ENCODE measurements around the gene PAXX.
"Not testable (repeated sequence)": the region's sequence is repeated elsewhere in the genome, so short reads cannot be mapped to it uniquely, and the experiment has no call there.

The PAXX gene

GRCh38 chr9:137019891-137020683, 27.9 kb downstream of the PAXX start:
- no peak for DNase-seq

DNA sequence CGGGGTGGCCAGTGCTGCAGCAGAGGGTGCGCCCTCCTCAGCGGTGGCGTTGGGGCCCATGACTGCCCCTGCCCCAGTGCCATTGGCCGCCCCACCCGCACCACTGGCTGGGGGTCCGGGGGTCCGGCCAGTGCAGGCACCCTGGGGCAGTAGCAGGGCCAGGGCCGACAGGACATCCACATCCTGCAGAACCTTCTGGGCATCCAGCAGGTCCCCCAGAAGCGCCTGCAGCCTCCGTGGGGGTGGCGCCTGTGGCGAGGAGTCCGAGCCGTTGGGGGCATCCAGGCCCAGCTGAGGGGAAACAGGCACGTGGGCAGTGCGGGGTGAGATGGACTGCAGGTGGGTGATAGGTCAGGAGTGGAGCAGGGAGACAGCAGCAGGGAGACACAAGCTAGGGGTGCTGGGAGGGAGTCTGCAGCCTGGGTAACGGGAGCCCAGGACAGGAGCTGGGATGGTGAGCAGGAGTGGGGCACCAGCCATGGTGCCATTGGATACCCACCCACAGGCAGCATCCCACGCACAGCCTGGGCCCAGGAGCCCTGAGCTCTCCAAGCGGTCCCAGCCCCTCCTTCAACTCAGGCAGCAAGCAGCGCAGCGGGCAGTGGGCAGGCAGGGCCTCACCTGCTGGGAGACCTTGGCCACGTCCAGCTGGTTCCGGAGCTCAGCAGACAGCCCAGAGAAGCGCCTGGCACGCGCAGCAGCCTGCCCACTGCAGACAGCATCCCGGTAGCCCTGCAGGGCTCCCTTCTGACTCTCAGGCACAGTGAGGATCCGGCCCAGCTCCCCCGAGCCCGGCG, 28.7 kb downstream of the PAXX start:
- no peak for DNase-seq

DNA sequence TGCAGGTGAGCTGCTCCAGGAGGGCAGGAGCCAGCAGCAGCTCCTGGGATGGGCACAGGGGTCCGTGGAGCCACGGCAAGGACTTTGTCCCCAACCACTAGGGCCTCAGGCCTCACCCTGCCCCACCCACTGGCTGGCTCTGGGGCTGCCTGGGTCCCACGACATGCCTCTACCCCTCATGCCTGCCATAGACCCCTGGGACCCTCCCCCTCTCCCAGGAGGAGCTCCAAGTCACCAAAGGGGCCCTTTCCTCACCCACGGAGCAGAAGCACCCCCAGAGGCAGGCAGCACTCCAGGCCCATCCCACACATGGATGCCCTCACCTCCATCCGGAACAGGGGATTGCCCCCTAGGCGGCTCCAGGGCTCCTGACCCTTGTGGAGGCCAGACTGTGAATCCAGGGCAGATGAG, 29.4 kb downstream of the PAXX start:
- no peak for DNase-seq

DNA sequence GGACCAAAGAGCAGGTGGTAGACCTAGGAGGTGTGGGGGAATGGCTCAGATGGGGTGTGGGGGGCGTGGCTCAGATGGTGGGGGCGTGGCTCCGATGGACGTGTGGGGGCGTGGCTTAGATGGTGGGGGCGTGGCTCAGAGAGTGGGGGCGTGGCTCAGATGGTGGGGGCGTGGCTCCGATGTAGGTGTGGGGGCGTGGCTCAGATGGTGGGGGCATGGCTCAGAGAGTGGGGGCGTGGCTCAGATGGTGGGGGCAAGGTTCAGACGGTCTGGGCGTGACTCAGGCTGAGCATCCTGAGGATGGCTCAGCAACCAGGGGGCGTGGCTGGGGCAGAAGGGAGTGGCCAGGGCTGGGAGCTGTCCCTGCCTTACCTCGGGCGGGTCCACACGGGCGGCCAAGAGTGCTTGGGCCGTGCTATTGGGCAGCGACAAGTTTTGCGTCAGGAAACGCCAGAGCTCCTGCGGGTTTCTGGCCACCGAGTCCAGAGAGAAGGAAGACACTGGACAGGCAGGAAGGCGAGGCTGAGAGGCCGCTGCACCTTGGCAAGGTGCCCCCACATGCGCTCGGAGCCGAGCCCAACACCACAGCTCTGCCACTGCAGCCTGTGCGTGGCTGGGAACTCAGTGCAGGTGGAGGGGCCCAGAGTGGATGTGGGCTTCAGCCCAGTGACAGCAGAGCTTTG, 29.9 kb downstream of the PAXX start:
- DNase-seq = peak; percentile 34

DNA sequence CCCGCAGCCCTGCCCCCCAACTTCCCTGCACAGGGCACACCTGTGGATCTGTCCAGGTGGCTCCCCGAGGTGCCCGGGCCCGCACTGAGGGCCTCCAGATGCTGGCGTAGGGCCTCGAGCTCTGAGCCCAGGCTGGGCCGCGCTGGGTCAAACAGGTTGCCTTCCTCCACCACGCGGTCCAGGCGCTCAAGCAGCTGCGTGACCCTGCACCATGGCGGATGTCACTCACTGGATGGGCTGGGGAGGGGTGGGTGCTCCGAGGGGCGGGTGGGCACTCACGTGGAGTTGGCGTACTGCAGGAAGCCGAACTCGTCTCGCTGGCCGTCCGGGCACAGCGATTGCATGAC, 30.4 kb downstream of the PAXX start:
- DNase-seq = no peak

- DNase-seq = no peak
Measured at GRCh38 chr9:137023157-137023556, 30.9 kb downstream of the PAXX start.

- no peak for DNase-seq
Measured at GRCh38 chr9:137023583-137023991, 31.4 kb downstream of the PAXX start.

GRCh38 chr9:137025517-137025966, 33.3 kb downstream of the PAXX start:
- DNase-seq = no peak

- DNase-seq = no peak
Measured at GRCh38 chr9:137026384-137026783, 34.2 kb downstream of the PAXX start.

DNA sequence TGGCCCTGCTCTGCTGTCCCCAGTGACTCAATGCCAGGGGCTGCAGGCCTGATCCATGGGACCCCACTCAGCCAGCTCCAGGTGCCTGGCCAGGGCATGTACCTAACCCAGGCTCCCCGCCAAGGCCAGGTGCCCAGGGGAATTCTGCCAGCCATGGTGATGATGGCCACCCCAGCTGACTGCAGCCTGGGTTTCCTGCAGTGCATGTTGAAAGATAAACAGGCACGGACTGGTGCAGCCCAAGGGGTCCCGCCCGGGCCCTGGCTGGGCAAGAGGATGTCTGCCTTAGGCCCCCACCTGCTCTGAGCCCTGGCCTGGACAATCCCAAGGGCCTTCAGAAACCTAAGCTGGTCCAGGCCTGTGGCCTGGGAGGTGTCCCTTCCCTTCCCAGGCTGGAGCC, 34.6 kb downstream of the PAXX start:
- no peak for DNase-seq

DNA sequence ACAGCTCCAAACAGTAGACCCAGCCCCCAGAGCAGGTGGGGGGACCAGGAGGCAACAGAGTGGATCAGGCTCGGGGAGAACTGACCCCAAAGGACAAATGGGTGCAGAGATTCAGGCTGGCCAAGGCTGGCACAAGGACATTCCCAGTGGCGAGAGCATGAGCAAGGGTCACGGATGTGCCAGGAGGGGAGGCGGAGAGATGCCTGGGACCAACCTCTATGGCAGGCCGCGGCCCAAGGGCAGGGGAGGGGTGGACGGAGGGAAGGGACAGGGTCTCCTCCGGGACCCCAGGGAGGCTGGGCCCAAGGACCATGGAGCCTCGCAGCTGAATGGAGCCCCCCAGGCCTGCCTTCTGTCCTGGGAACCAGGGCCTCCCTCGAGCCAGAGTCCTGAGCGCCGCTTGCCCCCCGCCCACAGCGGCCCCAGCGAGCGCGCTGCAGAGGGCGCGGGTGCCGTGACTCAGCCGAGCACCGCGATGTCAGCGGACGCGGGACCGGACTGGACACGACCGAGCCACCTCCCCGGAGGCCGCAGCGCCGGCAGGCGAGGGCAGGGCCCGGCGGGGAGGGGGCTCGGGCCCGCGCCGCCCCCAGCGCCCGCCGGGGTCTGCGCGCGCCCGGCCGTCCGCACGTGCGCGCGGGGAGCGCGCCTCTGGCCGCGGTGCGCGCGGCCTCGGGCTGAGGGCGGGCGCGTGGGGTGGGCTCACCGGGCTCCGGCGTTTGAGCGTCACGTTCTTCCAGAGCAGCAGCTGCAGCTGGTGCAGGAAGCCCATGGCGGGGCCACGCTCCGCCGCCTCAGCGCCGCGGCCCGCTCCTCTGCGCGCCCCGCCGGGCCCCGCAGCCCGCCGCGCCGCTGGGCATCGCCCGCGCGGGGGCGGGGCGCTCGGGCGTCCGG, 35.4 kb downstream of the PAXX start, which contains the start of gene ABCA2:
Gene ABCA2 (minus strand): TSS at position 869 of the 894 bp plus-strand sequence. CDS start 97 bp downstream, at position 772.
- no peak for DNase-seq

GRCh38 chr9:137028263-137029057, 36.2 kb downstream of the PAXX start:
- DNase-seq = peak; percentile 31

- peak; percentile 25 for DNase-seq
Measured at GRCh38 chr9:137029058-137029936, 37.1 kb downstream of the PAXX start.

GRCh38 chr9:137030006-137030405, 37.8 kb downstream of the PAXX start:
- DNase-seq = no peak

GRCh38 chr9:137030538-137031527, 38.6 kb downstream of the PAXX start:
- no peak for DNase-seq

- no peak for DNase-seq
Measured at GRCh38 chr9:137031904-137032640, 39.9 kb downstream of the PAXX start, which contains the start of gene FUT7. Gene FUT7, minus strand, starts transcription at chr9:137032088. Its CDS starts 97 bp downstream, at chr9:137031991.

- DNase-seq = no peak
Measured at GRCh38 chr9:137032858-137033257, 40.6 kb downstream of the PAXX start.

GRCh38 chr9:137033481-137033880, 41.3 kb downstream of the PAXX start:
- DNase-seq = not testable (repeated sequence)
